ENCODE measurements around the gene RHOB. TPM values are rescaled to one million over a fixed set of nuclear protein-coding genes. Genes with fewer than 3 reads are reported as not detected.

RHOB gene
- total RNA-seq, 2 donors from 2014 or later: 77.5 to 165 TPM

- no peak for DNase-seq
- Histone ChIP-seq H3K36me3 (no peaks in the 10 kb centered on the region), H3K9me3 (no peaks in the 10 kb centered on the region), H3K4me3 (no peak overlapping the region), H3K4me1 (no peaks in the 10 kb centered on the region), H3K27me3 (no peaks in the 10 kb centered on the region), H3K9ac (ENCODE audit: low read depth in 2 of 2, low read length in 2 of 2) (no peak overlapping the region), H3K27ac (no peak overlapping the region)
- intact Hi-C loops (cut with DNase I): no loop called here
- TF ChIP-seq CTCF (IDR thresholded peaks at IDR 0.05): no peak
Measured at GRCh38 chr2:20485612-20486388, 38.9 kb downstream of the RHOB start.

DNA sequence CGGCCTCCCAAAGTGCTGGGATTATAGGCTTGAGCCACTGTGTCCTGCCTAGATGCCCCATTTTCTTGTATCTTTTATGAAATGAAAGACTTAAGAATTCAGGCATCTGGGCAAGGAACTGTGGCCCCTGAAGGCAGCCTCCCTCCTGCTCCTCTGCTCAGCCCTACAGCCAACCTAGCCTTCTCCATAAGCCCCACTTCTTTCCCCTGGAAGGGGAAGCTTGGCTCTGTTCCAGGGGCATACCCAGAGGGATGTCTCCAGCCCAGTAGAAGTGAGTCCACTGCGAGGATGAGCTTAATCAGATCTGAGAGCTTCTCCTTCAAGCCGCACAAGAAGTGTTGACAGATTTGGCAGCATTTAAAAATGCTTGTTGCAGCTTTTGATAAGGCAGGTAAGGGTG is 39.7 kb downstream of the RHOB start:
- Histone ChIP-seq H3K9me3 (no peaks in the 10 kb centered on the region), H3K27ac (no peak overlapping the region), H3K9ac (ENCODE audit: low read depth in 2 of 2, low read length in 2 of 2) (no peak overlapping the region), H3K36me3 (no peaks in the 10 kb centered on the region), H3K27me3 (no peaks in the 10 kb centered on the region), H3K4me3 (no peak overlapping the region), H3K4me1 (no peaks in the 10 kb centered on the region)
- DNase-seq: no peak
- intact Hi-C loops (cut with DNase I): no loop called here
- no peak for TF ChIP-seq CTCF (IDR thresholded peaks at IDR 0.05)

DNA sequence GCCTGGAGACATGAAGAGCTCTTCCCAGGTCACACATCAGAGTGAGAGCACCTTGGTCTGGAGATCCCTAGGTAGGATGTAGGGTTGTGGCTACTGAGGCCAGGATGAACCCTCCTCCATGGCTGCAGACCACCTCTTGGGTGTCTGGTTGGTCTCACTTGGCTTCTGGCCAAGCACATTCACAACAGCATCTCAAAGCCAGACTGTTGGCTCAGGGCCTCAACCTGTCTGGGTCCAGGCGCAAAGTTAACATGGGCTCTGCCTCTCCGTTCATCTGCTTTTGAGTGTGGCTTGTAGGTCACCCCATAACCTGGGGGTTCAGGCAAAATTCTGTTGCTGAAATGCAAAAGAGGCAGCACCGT is 40.1 kb downstream of the RHOB start:
- no peaks in the 10 kb centered on the region for H3K27me3 ChIP-seq
- H3K4me3 ChIP-seq: no peak overlapping the region

GRCh38 chr2:20487392-20488174 is 40.7 kb downstream of the RHOB start:
- Histone ChIP-seq H3K4me3 (no peak overlapping the region), H3K36me3 (no peaks in the 10 kb centered on the region), H3K27ac (no peak overlapping the region), H3K4me1 (no peaks in the 10 kb centered on the region), H3K9me3 (no peaks in the 10 kb centered on the region), H3K27me3 (no peaks in the 10 kb centered on the region), H3K9ac (ENCODE audit: low read depth in 2 of 2, low read length in 2 of 2) (no peak overlapping the region)
- no peak for TF ChIP-seq CTCF (IDR thresholded peaks at IDR 0.05)
- no peak for DNase-seq
- intact Hi-C loops (cut with DNase I): no loop called here

More for the DNA sequence above, 40.1 kb downstream of the RHOB start:
- DNase-seq: no peak
- H3K9me3 ChIP-seq: no peaks in the 10 kb centered on the region
- no peaks in the 10 kb centered on the region for H3K4me1 ChIP-seq
- TF ChIP-seq CTCF (IDR thresholded peaks at IDR 0.05): no peak
- intact Hi-C loops (cut with DNase I): no loop called here
- no peak overlapping the region for H3K27ac ChIP-seq
- H3K36me3 ChIP-seq: no peaks in the 10 kb centered on the region
- no peak overlapping the region for H3K9ac ChIP-seq (ENCODE audit: low read depth in 2 of 2, low read length in 2 of 2)

- TF ChIP-seq CTCF (IDR thresholded peaks at IDR 0.05): no peak
- Histone ChIP-seq H3K9me3 (no peaks in the 10 kb centered on the region), H3K27ac (no peak overlapping the region), H3K27me3 (no peaks in the 10 kb centered on the region), H3K4me3 (no peak overlapping the region), H3K9ac (ENCODE audit: low read depth in 2 of 2, low read length in 2 of 2) (no peak overlapping the region), H3K4me1 (no peaks in the 10 kb centered on the region), H3K36me3 (no peaks in the 10 kb centered on the region)
- intact Hi-C loops (cut with DNase I): no loop called here
- DNase-seq: no peak
Measured at GRCh38 chr2:20488201-20488641, 41.3 kb downstream of the RHOB start.

Data from colonic mucosa (tissue), 4 donors.